ENCODE results near the gene POP7. TPM values are rescaled to one million over a fixed set of nuclear protein-coding genes. Genes with fewer than 3 reads are reported as not detected.
A peak's percentile ranks its signal among the peaks of the same experiment; 100 is the strongest.

POP7 gene
- total RNA-seq, 1 experiment from 2014 or later = 72.6 TPM

- TSS peak; percentile 71 for BruUV-seq (replicated peaks)
- ChIA-PET CTCF (interaction anchor here (0.7 kb wide), 1 partner anchor 46 kb away, joined by 3 read pairs; no protein-coding TSS in a partner anchor), POLR2A (ENCODE audit: low non-redundant PET) (no interaction called here)
- H3K4me1 ChIP-seq (ENCODE audit: insufficient read depth, low read length, poor library complexity, severe bottlenecking) = peaks cover 13% of the 10 kb centered on the region
- H3K9me3 ChIP-seq (ENCODE audit: low read depth, low read length, poor library complexity, severe bottlenecking) = no peaks in the 10 kb centered on the region
- peaks cover 66% of the 10 kb centered on the region for H3K36me3 ChIP-seq (ENCODE audit: insufficient read depth, low read length, poor library complexity, severe bottlenecking)
- no peak overlapping the region for H3K4me3 ChIP-seq (ENCODE audit: low read depth, low read length, poor library complexity, severe bottlenecking)
- DNase-seq (ENCODE audit: low spot score) = no peak
- TF ChIP-seq CTCF (conservative IDR thresholded peaks at IDR 0.05; ENCODE audit: low read depth, low read length) (no peak), EZH2 (IDR thresholded peaks at IDR 0.05; ENCODE audit: borderline replicate concordance, low read depth, low read length, poor library complexity, severe bottlenecking) (no peak)
- intact Hi-C loops (cut with micrococcal nuclease; ENCODE audit: unreplicated experiment) = loop anchor here (10.0 kb wide), 1 partner anchor 94 kb away; the partner anchor contains the start of genes FBXO24 and LRCH4
- no peak overlapping the region for H3K27ac ChIP-seq (ENCODE audit: low read depth, low read length, poor library complexity, severe bottlenecking)
- H3K27me3 ChIP-seq (replicated peaks; ENCODE audit: insufficient read depth, low read depth, low read length, poor library complexity) = no peaks in the 10 kb centered on the region
These were observed 27.5 kb upstream of the POP7 start for GRCh38 chr7:100678291-100678984.

GRCh38 chr7:100679129-100679926 is 26.6 kb upstream of the POP7 start:
- H3K27ac ChIP-seq (ENCODE audit: low read depth, low read length, poor library complexity, severe bottlenecking) = peak overlapping the region; percentile 19
- ChIA-PET POLR2A (ENCODE audit: low non-redundant PET) (no interaction called here), CTCF (no interaction called here)
- intact Hi-C loops (cut with micrococcal nuclease; ENCODE audit: unreplicated experiment) = loop anchor here (10.0 kb wide), 1 partner anchor 95 kb away; the partner anchor contains the start of genes FBXO24 and LRCH4
- H3K27me3 ChIP-seq (replicated peaks; ENCODE audit: insufficient read depth, low read depth, low read length, poor library complexity) = no peaks in the 10 kb centered on the region
- peaks cover 13% of the 10 kb centered on the region for H3K4me1 ChIP-seq (ENCODE audit: insufficient read depth, low read length, poor library complexity, severe bottlenecking)
- H3K4me3 ChIP-seq (ENCODE audit: low read depth, low read length, poor library complexity, severe bottlenecking) = no peak overlapping the region
- H3K36me3 ChIP-seq (ENCODE audit: insufficient read depth, low read length, poor library complexity, severe bottlenecking) = peaks cover 75% of the 10 kb centered on the region
- no peak for TF ChIP-seq CTCF (conservative IDR thresholded peaks at IDR 0.05; ENCODE audit: low read depth, low read length)
- no peak for TF ChIP-seq EZH2 (IDR thresholded peaks at IDR 0.05; ENCODE audit: borderline replicate concordance, low read depth, low read length, poor library complexity, severe bottlenecking)
- DNase-seq (ENCODE audit: low spot score) = no peak
- H3K9me3 ChIP-seq (ENCODE audit: low read depth, low read length, poor library complexity, severe bottlenecking) = no peaks in the 10 kb centered on the region
- BruUV-seq (replicated peaks) = TSS peak; percentile 44

GRCh38 chr7:100679927-100680575 is 25.9 kb upstream of the POP7 start:
- Histone ChIP-seq H3K9me3 (ENCODE audit: low read depth, low read length, poor library complexity, severe bottlenecking) (no peaks in the 10 kb centered on the region), H3K4me1 (ENCODE audit: insufficient read depth, low read length, poor library complexity, severe bottlenecking) (peaks cover 13% of the 10 kb centered on the region), H3K27ac (ENCODE audit: low read depth, low read length, poor library complexity, severe bottlenecking) (peak overlapping the region; percentile 30), H3K4me3 (ENCODE audit: low read depth, low read length, poor library complexity, severe bottlenecking) (no peak overlapping the region), H3K27me3 (replicated peaks; ENCODE audit: insufficient read depth, low read depth, low read length, poor library complexity) (no peaks in the 10 kb centered on the region), H3K36me3 (ENCODE audit: insufficient read depth, low read length, poor library complexity, severe bottlenecking) (peaks cover 82% of the 10 kb centered on the region)
- BruUV-seq (replicated peaks) = no TSS peak
- CTCF ChIA-PET = interaction anchor here (1.1 kb wide), 1 partner anchor 12 kb away, joined by 6 read pairs; no protein-coding TSS in a partner anchor
- DNase-seq (ENCODE audit: low spot score) = no peak
- no peak for TF ChIP-seq EZH2 (IDR thresholded peaks at IDR 0.05; ENCODE audit: borderline replicate concordance, low read depth, low read length, poor library complexity, severe bottlenecking)
- no peak for TF ChIP-seq CTCF (conservative IDR thresholded peaks at IDR 0.05; ENCODE audit: low read depth, low read length)
- intact Hi-C loops (cut with micrococcal nuclease; ENCODE audit: unreplicated experiment) = loop anchor here (10.0 kb wide), 1 partner anchor 95 kb away; the partner anchor contains the start of genes FBXO24 and LRCH4
- POLR2A ChIA-PET (ENCODE audit: low non-redundant PET) = interaction anchor here (0.6 kb wide), 1 partner anchor 47 kb away, joined by 13 read pairs; no protein-coding TSS in a partner anchor

All from A673 (cell line).